Loucy (cell line): ENCODE data around the gene NDUFC2.
"Not testable (repeated sequence)": the region's sequence is repeated elsewhere in the genome, so short reads cannot be mapped to it uniquely, and the experiment has no call there.

ENCODE experiments used
- H2AFZ ChIP-seq: fragments of 200-600 bp; sonication (generic); 2 replicates; pipeline ENCODE4 v1.6.0; 2016; ENCODE audit warnings: antibody characterized with exemption, mild to moderate bottlenecking, low read length, moderate library complexity
- H3F3A ChIP-seq: fragments of 200-600 bp; 2 replicates; pipeline ENCODE4 v1.6.0; 2016; ENCODE audit warnings: antibody characterized with exemption, low read depth, mild to moderate bottlenecking
- H3K27me3 ChIP-seq: fragments of 200-600 bp; sonication (generic); 2 replicates; pipeline ENCODE4 v1.6.1; 2014; ENCODE audit warnings: low read length, mild to moderate bottlenecking; ENCODE audit not compliant: insufficient read depth, poor library complexity, severe bottlenecking
- H3K36me3 ChIP-seq: fragments of 200-600 bp; sonication (generic); 2 replicates; pipeline ENCODE4 v1.6.1; 2016; ENCODE audit warnings: low read length; ENCODE audit not compliant: insufficient read depth
- H3K4me1 ChIP-seq: fragments of 200-600 bp; sonication (generic); 2 replicates; pipeline ENCODE4 v1.5.1; 2014; ENCODE audit warnings: low read length, mild to moderate bottlenecking; ENCODE audit not compliant: insufficient read depth, poor library complexity, severe bottlenecking
- H3K4me2 ChIP-seq: fragments of 200-600 bp; sonication (generic); 2 replicates; pipeline ENCODE4 v1.6.0; 2014; ENCODE audit warnings: antibody characterized with exemption, low read length, low read depth, mild to moderate bottlenecking; ENCODE audit not compliant: poor library complexity, severe bottlenecking
- H3K4me3 ChIP-seq: fragments of 200-600 bp; sonication (generic); 2 replicates; pipeline ENCODE4 v1.5.1; 2014; ENCODE audit warnings: low read length, mild to moderate bottlenecking, mixed read lengths; ENCODE audit not compliant: poor library complexity, severe bottlenecking
- H3K79me2 ChIP-seq: fragments of 200-600 bp; sonication (generic); 2 replicates; pipeline ENCODE4 v1.6.1; 2014; ENCODE audit warnings: low read length; ENCODE audit not compliant: insufficient read depth
- H3K9ac ChIP-seq: fragments of 200-600 bp; sonication (generic); 2 replicates; pipeline ENCODE4 v1.6.0; 2014; ENCODE audit warnings: mild to moderate bottlenecking, low read depth, low read length, moderate library complexity; ENCODE audit not compliant: poor library complexity, severe bottlenecking
- H3K9me2 ChIP-seq: fragments of 200-600 bp; sonication (generic); replicated peaks from 2 replicates; pipeline ENCODE4 v1.6.1; 2016; ENCODE audit warnings: low read depth, low read length, mixed read lengths
- H3K9me3 ChIP-seq: fragments of 200-600 bp; sonication (generic); 2 replicates; pipeline ENCODE4 v1.6.1; 2014; ENCODE audit warnings: mild to moderate bottlenecking, antibody characterized with exemption, low read length, low read depth; ENCODE audit not compliant: insufficient read depth
- H4K20me1 ChIP-seq: fragments of 200-600 bp; sonication (generic); 2 replicates; pipeline ENCODE4 v1.6.0; 2014; ENCODE audit warnings: antibody characterized with exemption, low read length, mild to moderate bottlenecking; ENCODE audit not compliant: insufficient read depth, poor library complexity, severe bottlenecking
- CTCF ChIP-seq: fragments of 200-600 bp; sonication (generic); conservative IDR thresholded peaks from 2 replicates; pipeline ENCODE4 v1.5.1; 2014; ENCODE audit warnings: mild to moderate bottlenecking, antibody characterized with exemption, low read length
- EZH2phosphoT487 ChIP-seq: fragments of 200-600 bp; IDR thresholded peaks from 2 replicates; pipeline ENCODE4 v1.6.1; 2018; ENCODE audit warnings: antibody characterized with exemption, mild to moderate bottlenecking, moderate library complexity, borderline replicate concordance

The NDUFC2 gene

DNA sequence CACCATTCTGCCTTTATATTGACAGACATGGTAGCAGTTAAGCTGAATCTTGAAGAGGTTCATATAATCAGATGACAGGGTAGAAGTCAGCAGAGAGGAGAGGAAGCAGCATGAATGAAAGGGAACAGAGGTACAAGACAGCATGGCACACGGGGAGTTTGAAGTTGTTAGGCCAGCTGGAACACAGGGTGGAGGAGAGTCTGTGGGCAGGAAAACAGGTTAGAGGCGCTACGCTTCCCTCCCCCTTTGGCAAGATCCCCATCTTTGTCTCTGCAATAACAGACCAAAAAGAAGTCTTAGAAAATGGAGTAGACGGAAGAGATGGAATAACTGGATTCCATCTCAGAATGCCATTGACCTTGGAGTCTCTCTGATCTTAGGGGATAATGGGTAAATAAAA lies 20.0 kb upstream of the NDUFC2 start:
- H3K9me2 ChIP-seq, result no peaks in the 10 kb centered on the region
- no peaks in the 10 kb centered on the region for H4K20me1 ChIP-seq
- TF ChIP-seq EZH2phosphoT487 (no peak), CTCF (no peak)
- no peak overlapping the region for H3K4me2 ChIP-seq
- H3K9me3 ChIP-seq, result no peaks in the 10 kb centered on the region
- H3F3A ChIP-seq, result no peaks in the 10 kb centered on the region
- no peak overlapping the region for H3K9ac ChIP-seq
- no peaks in the 10 kb centered on the region for H3K27me3 ChIP-seq
- no peaks in the 10 kb centered on the region for H3K79me2 ChIP-seq
- H3K4me1 ChIP-seq, result no peaks in the 10 kb centered on the region
- H3K4me3 ChIP-seq, result no peak overlapping the region
- H2AFZ ChIP-seq, result no peak overlapping the region
- peaks cover 6% of the 10 kb centered on the region; the same call in 1 of the 2 replicates for H3K36me3 ChIP-seq

DNA sequence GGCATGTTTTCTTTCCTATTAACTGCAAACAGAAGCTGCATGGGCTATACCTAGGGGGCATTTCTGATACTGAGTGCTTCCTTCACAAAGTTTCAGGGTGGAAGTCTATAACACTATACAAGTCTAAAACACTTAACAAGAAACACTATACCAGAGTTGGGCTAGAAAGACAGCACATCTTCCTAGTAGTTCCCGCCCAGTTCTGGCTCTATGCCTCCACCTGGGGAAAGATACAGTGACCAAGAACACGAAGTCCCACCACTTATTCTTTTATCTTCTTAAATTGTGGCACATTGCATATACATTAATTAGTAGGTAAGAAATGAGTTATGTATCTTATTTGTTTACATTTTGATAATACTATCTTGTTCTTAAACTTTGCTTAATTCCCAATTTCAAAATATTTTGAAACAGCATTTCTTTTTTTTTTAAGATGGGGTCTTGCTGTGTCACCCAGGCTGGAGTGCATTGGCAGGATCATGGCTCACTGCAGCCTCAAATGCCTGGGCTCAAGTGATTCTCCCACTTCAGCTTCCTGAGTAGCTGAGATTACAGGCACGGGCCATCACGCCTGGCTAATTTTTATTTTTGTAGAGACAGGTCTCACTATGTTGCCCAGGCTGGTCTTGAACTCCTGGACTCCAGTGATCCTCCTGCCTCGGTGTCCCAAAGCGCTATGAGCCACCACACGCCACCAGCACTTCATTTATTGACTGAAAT lies 18.2 kb upstream of the NDUFC2 start:
- Histone ChIP-seq H4K20me1 (no peaks in the 10 kb centered on the region), H3K9ac (no peak overlapping the region), H3F3A (no peaks in the 10 kb centered on the region), H3K4me1 (no peaks in the 10 kb centered on the region), H3K36me3 (peaks cover 6% of the 10 kb centered on the region; the same call in 1 of the 2 replicates), H3K79me2 (no peaks in the 10 kb centered on the region), H3K4me3 (no peak overlapping the region), H3K9me3 (no peaks in the 10 kb centered on the region), H3K27me3 (no peaks in the 10 kb centered on the region), H3K9me2 (no peaks in the 10 kb centered on the region), H2AFZ (no peak overlapping the region), H3K4me2 (no peak overlapping the region)
- no peak for TF ChIP-seq EZH2phosphoT487
- TF ChIP-seq CTCF, result no peak

- TF ChIP-seq CTCF (no peak), EZH2phosphoT487 (no peak)
- Histone ChIP-seq H3K9me3 (no peaks in the 10 kb centered on the region), H3K27me3 (no peaks in the 10 kb centered on the region), H2AFZ (no peak overlapping the region), H3K79me2 (no peaks in the 10 kb centered on the region), H3F3A (no peaks in the 10 kb centered on the region), H3K9ac (no peak overlapping the region), H3K9me2 (no peaks in the 10 kb centered on the region), H4K20me1 (no peaks in the 10 kb centered on the region), H3K4me3 (no peak overlapping the region), H3K4me1 (no peaks in the 10 kb centered on the region), H3K36me3 (peaks cover 2% of the 10 kb centered on the region; the same call in 1 of the 2 replicates), H3K4me2 (no peak overlapping the region)
Observed at GRCh38 chr11:78094250-78094649, 14.6 kb upstream of the NDUFC2 start.

DNA sequence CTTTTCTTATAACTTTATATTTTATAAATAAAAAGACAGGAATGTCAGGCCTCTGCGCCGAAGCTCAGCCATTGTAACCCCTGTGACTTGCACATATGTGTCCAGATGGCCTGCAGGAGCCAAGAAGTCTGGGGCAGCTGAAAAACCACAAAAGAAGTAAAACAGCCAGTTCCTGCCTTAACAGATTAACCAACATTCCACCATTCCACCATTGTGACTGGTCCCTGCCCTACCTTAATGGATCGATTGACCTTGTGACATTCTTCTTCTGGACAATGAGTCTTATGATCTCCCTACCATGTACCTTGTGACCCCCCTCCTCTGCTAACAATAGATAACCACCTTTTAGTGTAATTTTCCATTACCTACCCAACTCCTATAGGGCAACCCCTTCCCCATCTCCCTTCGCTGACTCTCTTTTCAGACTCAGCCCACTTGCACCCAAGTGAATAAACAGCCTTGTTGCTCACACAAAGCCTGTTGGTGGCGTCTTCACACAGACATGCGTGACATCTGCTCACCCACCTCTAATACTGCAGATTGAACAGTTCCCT lies 6.9 kb upstream of the NDUFC2 start:
- H3K9me3 ChIP-seq, H3K9ac ChIP-seq: not testable (repeated sequence)

More for the DNA sequence above, 6.9 kb upstream of the NDUFC2 start:
- H2AFZ ChIP-seq, H3K4me2 ChIP-seq, H3K4me1 ChIP-seq, H3K27me3 ChIP-seq, H3F3A ChIP-seq, H3K4me3 ChIP-seq, H3K9me2 ChIP-seq, H4K20me1 ChIP-seq, H3K79me2 ChIP-seq, H3K36me3 ChIP-seq: not testable (repeated sequence)
